ENCODE measurements around the gene IL18BP. TPM values are rescaled to one million over a fixed set of nuclear protein-coding genes. Genes with fewer than 3 reads are reported as not detected.

Gene IL18BP
- 10 to 100 TPM in 3 of 5 donors, 1 to 10 TPM in 2; 7.1 to 13.3 (median 10.2) TPM for polyA plus RNA-seq (ENCODE audit: insufficient read depth in 1 of 5, insufficient read length in 5 of 5, low replicate concordance in 1 of 5)
- long read RNA-seq, donor 1, partial matches to known transcripts = 189 of 205 reads
- long read RNA-seq, donor 1, other reads (novel, unspliced or antisense) = 14 of 205 reads
- long read RNA-seq, donor 2, partial matches to known transcripts = 24 of 52 reads
- long read RNA-seq, donor 2, other reads (novel, unspliced or antisense) = 27 of 52 reads
- long read RNA-seq, donor 3 = 0 reads
- long read RNA-seq, donor 4, full-length matches to known transcripts = 3 of 3 reads
- long read RNA-seq, donor 4, partial matches to known transcripts = 0 of 3 reads
- long read RNA-seq, donor 4, other reads (novel, unspliced or antisense) = 0 of 3 reads
- long read RNA-seq, donor 5, partial matches to known transcripts = 339 of 489 reads
- long read RNA-seq, donor 5, other reads (novel, unspliced or antisense) = 150 of 489 reads
- long read RNA-seq, donor 6, partial matches to known transcripts = 0 of 1 reads
- long read RNA-seq, donor 6, other reads (novel, unspliced or antisense) = 0 of 1 reads
- long read RNA-seq, donor 7 = 0 reads
- long read RNA-seq, donor 8, full-length matches to known transcripts = 2 of 38 reads
- long read RNA-seq, donor 8, partial matches to known transcripts = 36 of 38 reads
- long read RNA-seq, donor 8, other reads (novel, unspliced or antisense) = 0 of 38 reads

DNA sequence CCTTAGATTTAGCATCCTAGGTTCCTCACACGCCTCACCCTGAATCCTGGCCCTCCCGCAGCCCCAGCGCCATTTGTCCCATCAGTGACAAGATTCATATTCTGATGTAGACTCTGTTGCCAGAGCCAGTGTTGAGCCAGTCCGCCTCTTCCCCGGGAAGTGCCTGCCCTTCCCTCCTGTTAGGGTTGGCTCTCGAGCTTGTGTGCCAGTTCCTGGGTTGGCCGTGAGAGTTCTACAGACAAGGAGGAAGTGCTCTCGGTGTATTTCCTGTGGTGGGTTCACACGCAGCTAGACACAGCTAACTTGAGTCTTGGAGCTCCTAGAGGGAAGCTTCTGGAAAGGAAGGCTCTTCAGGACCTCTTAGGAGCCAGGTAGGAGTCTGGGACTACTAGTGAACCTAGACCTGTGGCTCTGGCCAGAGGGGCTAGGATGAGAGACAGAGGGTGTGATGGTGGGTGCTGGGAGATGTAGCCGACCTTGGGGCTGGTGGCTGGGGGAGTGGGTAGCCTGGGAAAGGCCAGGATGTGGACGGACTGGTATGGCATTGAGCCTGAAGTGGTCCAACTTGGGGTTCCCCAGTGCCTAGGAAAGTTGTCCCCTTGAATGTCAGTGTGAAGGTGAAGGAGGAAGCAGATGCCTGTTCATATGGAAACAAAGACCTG lies at the start of gene IL18BP:
Gene IL18BP, plus strand, starts transcription at position 261 of the 662 bp plus-strand sequence. CDS start 1,076 bp downstream, outside the sequence.
- no peak for DNase-seq

- no peak for DNase-seq
These were observed 49.7 kb upstream of the IL18BP start for GRCh38 chr11:71949034-71949433.

DNA sequence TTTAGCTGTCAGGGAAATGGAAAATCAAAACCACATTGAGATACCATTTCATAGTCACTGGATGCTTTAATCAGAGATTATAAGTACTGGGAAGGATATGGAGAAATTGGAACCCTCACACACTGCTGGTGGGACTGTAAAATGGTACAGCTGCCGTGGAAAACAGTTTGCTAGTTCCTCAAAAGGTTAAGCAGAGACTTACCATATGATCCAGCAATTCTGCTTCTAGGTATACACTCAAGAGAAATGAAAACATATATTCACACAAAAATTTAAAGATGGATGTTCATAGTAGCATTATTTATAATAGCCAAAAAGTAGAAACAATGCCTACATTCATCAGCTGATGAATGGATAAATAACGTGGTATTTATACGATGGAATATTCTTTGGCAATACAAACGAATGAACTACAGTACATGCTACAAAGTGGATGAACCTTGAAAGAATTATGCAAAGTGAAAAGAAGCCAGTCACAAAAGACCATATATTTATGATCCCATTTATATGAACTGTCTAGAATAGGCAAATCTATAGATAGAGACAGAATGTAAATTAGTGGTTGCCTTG lies 46.9 kb upstream of the IL18BP start:
- DNase-seq = no peak

DNA sequence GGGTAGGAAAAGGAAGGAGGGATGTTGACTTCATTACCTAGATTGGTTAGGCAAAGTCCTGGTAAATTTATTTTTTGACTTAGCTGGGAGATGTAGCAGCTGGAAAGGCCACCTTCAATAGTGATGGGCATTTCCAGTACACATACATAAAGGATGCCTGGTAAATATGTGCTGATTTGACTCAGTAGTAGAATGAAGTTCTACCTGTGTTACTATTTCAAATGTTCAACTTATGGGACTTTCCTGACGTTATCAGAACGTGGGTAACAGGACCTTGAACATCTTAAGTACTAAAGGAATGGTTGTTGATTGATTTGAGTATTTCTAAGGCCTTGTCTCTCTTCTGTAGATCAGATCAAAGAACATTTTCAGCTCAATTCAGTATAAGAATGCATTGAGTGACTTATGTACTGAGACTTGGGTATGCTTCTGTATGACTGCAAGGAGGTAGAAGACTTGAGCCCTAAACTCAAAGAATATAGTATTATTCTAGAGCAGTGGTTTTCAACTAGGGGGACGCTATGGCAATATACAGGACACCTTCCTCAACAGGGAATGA lies 42.7 kb upstream of the IL18BP start:
- DNase-seq = no peak

DNA sequence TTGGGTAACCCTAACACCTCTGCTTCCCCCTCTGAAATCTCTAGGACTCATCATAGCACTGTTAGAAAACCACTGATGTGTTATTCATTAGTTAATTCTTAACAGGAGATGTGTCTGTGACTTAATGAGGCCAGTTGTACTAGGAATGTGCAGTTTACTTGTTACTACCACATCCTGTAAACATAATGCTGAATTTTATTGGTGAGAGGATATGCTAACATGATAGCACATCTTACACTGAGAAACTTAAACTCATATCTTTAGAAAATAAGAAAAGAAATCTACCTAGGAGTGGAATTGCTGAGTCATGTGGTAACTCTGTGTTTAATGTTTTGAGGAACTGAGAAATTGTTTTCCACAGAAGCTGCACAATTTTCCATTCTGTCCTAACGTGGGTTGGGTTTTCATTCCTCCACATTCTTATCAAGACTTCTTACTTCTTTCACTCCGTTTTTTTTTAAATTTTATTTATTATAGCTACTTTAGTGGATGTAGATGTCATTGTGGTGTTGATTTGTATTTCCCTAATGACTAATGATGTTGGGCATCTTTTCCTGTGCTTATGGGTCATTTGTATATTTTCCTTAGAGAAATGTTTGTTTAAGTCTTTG lies 36.2 kb upstream of the IL18BP start:
- no peak for DNase-seq

DNA sequence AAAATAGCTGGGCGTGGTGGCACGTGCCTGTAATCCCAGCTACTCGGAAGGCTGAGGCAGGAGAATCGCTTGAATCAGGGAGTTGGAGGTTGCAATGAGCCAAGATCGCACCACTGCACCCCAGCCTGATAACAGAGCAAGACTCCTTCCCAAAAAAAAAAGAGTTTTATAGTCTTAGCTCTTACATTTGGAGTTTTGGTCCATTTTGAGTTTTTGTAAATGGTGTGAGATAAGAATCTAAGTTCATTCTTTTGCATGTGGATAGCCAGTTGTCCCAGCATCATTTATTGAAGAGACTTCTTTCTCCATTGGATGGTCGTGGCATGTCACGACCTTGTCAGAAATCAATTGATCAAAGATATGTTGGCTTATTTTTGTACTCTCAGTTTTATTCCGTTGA lies 35.2 kb upstream of the IL18BP start:
- no peak for DNase-seq

DNA sequence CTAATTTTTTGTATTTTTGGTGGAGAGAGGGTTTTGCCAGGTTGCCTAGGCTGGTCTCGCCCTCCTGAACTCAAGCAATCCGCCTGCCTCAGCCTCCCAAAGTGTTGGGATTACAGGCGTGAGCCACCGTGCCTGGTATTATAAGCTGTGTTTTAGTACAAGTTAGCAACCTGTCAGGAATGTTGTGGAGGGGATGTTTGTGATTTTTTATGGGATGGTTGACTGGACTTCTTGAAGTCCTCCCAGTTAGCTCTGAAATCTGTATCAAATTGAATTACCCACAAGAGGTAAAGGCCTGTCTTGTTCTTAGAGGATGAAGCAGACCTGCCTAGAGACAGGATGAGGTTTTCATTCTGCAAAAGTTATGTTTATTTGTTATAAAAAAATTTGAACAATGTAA lies 34.1 kb upstream of the IL18BP start:
- no peak for DNase-seq

GRCh38 chr11:71971680-71972079 lies 27.0 kb upstream of the IL18BP start:
- DNase-seq = no peak

DNA sequence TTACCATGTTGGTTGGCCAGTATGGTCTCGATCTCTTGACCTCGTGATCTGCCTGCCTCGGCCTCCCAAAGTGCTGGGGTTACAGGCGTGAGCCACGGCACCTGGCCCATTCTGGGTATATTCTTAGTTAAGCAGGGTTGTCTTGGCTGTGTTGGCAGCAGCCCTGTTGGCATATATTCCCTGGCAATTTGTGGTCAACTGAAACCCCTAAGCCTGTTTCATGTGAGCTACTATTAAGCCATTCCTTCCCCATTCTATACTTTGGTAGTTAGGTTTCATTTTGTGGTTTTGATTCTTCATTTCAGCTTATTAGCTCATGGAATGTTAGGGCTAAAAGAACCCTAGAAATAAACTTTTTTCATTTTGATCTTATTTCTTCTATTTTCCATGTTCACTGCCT lies 22.2 kb upstream of the IL18BP start:
- DNase-seq = no peak

DNA sequence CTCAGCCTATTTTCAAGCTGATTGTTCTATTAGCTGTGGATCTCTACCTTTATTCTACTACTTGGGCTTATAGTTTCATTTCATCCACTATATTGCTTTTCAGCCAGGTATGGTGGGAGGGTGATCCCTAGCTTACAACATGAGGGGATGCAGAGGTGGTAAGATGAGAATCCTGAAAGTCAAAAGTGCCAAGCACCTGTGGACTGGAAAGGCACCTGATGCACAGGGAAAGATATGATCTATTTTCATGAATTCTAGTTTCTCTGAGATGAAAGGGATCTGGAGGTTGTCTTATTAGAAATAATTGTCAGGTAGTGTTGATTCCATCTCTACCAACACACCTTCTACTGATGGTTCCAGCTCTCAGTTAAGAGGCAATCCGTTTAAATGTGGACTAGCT lies 21.6 kb upstream of the IL18BP start:
- DNase-seq = no peak

- peak in 1 of 2 donors; percentile 48 for DNase-seq
These were observed 20.8 kb upstream of the IL18BP start for GRCh38 chr11:71977743-71978418.

GRCh38 chr11:71979094-71979493 lies 19.6 kb upstream of the IL18BP start:
- no peak for DNase-seq

DNA sequence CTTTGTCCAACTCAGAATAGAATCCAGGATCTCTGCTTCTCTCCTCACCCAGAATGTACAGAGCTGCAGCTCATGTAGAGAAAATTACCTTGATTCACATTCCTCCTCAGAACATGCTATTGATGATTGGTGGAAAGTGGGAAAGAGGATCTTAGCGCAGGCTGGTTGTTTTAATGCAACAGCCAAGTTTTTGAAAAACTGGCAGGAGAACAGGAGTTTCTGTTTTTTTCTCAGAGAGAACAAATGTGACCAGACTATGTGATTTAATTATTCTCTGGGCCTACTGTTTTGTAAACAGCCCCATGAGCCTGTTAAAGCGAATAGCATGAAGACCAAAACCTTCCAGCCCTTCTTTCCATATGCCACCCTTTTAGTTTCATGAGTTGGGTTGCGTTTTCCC lies 19.1 kb upstream of the IL18BP start:
- DNase-seq = no peak

- no peak for DNase-seq
These were observed 12.6 kb upstream of the IL18BP start for GRCh38 chr11:71986131-71986530.

DNA sequence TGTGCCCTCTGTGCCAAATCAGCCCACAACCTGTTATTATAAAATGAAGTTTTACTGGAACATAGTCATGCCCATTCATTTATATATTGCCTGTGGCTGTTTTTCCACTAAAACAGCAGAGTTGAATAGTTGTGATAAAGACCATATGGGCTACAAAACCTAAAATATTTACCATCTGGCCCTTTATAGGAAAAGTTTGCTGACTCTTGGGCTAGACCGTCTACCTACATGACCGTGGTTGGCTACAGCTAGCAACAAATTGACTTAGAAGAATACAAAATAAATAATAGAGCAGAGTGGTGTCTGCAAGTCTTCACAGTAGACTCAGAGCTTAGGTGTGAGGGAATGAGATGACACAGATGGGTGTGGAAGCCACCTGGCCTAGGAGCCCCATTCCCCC lies 11.2 kb upstream of the IL18BP start:
- no peak for DNase-seq

DNA sequence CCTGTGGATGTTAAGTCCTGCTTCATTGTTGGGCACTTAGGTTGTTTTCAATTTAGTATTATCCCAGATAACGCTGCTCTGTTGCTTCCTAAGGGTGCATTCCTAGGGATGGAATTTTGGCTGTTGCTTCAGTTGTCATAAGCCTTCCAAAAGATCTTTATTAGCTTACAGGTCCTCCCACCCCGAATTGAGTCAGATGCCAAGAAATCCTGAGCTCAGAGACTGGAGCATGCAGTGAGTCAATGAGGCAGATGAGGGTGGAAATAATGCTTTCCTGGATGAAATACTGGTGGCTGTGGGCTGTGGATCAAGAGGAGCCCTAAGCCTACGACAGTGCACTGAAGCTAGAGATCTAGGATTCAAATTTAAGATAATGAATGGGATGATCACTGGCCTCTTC lies 10.7 kb upstream of the IL18BP start:
- no peak for DNase-seq

GRCh38 chr11:71990701-71991100 lies 8.0 kb upstream of the IL18BP start:
- no peak for DNase-seq

DNA sequence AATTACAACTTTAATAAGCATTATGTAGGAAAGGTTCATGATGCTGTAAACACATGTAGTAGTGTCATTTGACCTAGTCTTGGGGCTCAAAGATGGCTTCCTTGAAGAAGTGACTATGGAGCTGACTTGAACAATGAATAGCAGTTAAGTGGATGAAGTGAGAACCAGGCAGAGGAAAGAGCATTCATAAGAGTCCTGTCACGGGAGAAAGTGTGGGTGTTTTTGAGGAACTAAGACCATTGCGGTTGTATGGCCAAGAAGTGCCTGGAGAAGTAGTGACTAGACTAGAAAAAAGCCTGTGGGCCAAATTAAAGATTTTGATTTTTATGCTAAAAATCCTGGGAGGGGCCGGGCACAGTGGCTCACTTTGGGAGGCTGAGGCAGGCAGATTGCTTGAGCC lies 7.2 kb upstream of the IL18BP start:
- no peak for DNase-seq

DNA sequence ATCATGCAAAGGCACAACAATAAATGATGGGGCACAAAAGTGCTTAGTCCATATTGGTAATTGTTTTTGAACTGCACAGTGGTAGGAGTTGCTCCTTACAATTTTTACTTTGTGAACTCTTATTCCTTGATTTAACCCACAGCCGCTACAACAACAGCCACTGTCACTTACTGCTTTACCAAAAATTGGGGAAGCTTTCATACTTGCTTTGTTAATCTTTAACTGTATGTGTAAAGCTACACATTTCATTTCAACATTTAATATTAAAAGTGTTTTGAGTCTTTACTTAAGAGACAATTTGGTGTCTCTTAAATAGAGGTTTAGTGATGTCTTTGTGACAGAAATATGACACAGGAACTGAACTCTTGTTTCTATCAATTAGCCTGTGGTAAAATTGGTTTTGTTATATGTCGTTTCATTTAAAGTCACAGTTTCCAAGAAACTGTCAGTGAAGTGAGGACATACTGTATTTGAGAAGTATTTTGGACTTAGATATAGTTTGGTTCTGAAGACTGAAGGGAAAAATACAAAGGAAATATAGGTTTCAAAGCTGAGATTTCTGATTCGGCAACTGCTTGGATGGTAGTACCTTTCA lies 6.5 kb upstream of the IL18BP start:
- no peak for DNase-seq

GRCh38 chr11:71994786-71995185 lies 3.9 kb upstream of the IL18BP start:
- DNase-seq = no peak

Measured in right lung (tissue), 10 donors.